ENCODE results near the gene IGSF21.

GRCh38 chr1:18282851-18283600, 175.4 kb downstream of the IGSF21 start:
- TF ChIP-seq RNF2 (IDR thresholded peaks at IDR 0.05; ENCODE audit: borderline replicate concordance, low read depth) (no peak), CBX2 (IDR thresholded peaks at IDR 0.05; ENCODE audit: borderline replicate concordance, low read depth) (no peak), RCOR1 (IDR thresholded peaks at IDR 0.05; ENCODE audit: low read depth, low read length) (no peak), FOSB (CRISPR knock-in tag; IDR thresholded peaks at IDR 0.05) (no peak), KDM1A (IDR thresholded peaks at IDR 0.05; ENCODE audit: low read depth) (no peak), MAX (IDR thresholded peaks at IDR 0.05) (no peak), BHLHE40 (IDR thresholded peaks at IDR 0.05; ENCODE audit: low read depth, low read length) (no peak), PHF8 (IDR thresholded peaks at IDR 0.05; ENCODE audit: borderline replicate concordance, low read depth) (no peak), REST (IDR thresholded peaks at IDR 0.05) (no peak), ELK1 (IDR thresholded peaks at IDR 0.05; ENCODE audit: low read depth, low read length) (no peak)
